Measurements from ENCODE around the gene ITPR1.

ITPR1 gene

DNA sequence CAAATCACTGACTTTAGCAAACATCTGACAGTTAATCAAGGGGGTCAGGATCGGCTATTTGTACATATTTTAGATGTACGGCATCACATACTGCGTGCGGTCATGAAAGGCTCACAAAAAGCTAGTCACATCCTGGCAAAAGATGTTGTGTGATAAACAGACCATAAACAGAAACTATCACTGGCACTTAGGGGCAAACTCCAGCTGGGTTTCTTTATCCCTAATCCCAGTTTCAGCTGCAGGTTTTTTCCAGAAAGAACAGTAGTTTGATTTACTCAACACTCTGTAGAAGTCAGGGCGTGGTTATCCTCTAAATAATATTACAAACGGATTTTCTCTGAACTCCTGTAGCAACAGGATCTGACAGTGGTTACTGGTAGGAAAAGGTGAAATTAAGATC lies 373.7 kb downstream of the ITPR1 start:
- DNase-seq, result no peak

DNA sequence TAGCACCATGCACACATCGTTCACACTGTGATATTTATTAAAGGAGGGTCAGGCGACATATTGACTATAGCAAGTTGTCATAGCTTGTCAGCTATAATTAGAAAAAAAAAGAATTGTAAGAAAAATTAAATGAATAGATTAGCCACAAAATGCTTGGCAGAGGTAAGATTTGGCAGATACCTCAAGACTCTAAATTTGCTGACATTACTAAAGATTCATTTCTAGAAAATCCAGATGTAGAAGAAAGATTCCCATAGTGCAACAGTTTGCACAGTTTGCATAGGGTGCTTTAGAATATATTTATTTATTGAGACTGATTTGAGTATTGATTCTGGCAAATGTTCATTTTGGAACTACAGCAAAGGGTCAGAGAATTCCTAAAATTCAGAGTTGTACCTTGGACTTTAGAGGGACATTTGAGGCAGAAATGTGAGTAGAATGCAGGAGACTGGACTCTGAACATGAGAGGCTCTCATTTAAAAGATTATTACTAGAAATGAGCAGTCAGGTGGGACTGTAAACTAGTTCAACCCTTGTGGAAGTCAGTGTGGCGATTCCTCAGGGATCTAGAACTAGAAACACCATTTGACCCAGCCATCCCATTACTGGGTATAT lies 384.1 kb downstream of the ITPR1 start:
- no peak for DNase-seq

DNA sequence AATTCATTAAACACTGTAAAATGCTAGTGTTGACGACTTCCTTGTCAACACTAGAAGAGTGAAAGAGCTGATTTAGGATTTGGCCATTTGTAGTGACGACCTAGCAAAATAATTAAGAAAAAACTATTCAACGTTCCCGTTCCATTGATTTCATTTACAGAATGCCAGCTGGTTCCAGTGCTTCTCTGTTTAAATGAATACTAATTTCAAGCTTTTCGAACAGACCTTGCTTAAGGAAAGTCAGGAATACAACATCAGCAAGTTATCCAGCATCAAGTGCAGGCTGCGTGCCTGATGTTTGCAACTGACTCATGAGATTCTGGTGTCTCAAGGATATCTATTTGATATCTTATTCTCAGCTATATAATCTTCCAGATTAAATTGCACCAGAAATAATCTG lies 387.7 kb downstream of the ITPR1 start:
- no peak for DNase-seq

DNA sequence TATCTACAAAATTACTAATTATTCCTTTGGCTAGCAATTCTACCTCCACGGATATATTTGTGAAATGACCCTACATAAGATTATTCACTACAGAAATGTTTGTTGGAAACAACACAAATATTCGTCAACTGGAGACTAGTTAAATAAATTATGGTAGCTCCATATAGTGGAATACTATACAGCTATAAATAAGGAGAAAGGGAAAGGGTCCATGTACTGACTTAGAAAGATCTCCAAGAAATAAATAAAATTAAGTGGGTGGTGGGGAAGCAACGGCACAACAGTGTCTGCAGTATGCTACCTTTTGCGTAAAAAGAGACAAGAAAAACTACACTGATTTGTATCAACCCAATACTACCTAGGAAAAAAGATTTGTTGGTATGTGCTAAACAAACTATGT lies 389.4 kb downstream of the ITPR1 start:
- no peak for DNase-seq

DNA sequence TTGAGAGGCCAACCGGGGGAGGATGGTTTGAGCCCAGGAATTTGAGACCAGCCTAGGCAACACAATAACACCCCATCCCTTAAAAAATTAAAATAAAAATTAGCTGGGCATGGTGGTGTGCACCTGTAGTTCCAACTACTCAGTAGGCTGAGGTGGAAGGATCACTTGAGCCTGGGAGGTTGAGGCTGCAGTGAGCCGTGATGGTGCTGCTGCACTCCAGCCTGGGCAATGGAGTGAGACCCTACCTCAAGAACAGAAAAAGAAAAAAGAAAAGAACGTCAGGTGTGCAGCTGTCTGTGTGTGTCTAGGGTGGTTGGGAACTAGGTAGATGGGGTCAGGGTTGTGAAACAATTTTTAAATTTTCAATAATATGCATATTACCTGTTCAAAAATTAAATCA lies 389.9 kb downstream of the ITPR1 start:
- DNase-seq, result no peak

DNA sequence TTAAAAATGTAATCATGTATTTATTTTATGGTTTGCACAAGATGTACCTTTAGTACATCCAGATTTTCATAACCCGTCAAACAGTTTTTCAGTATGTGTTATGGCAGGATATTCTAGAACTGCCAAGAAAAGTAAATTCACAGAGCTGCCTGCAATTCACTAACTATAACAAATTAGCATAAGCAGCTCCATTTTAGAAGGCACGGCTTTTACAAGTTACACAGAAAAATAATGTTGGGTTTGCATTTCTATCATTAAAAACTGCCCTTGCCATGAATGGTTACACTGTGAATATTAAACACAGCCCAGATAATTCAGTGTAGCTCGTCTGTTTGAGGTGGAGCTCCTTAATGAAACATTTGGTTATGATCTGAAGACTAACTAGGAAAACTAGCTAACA lies 391.7 kb downstream of the ITPR1 start:
- no peak for DNase-seq

DNA sequence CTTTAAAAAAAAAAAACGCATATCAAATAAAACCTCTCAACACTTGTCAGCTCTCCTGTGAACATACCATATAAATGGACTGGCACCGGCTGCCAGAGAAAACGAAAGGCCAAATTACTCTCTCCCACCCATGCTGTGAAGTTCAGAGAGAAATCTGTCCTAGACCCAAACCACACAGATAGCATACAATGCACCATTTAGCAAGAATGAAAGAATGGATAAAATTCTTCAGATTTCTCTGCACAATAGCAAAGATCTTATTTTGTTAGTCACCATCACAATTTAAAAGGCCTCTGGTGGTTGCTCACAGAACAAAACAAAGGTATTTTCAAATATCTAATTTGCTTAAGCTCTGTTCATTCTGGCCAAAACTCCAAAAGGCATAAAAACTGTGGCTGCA lies 392.2 kb downstream of the ITPR1 start:
- no peak for DNase-seq

DNA sequence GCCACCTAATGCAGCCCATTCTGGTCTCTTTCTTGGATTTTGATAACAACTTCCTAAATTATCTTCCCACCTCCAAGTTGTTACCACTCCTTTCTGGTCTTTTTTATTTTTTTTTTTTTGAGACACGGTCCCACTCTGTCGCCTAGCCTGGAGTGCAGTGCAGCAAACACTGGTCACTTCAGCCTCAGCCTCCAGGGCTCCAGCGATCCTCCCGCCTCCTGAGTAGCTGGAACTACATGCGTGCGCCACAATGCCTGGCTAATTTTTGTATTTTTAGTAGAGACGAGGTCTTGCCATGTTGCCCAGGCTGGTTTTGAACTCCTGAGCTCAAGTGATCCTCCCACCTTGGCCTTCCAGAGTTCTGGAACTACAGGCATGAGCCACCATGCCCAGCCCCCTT lies 393.3 kb downstream of the ITPR1 start:
- DNase-seq, result no peak

DNA sequence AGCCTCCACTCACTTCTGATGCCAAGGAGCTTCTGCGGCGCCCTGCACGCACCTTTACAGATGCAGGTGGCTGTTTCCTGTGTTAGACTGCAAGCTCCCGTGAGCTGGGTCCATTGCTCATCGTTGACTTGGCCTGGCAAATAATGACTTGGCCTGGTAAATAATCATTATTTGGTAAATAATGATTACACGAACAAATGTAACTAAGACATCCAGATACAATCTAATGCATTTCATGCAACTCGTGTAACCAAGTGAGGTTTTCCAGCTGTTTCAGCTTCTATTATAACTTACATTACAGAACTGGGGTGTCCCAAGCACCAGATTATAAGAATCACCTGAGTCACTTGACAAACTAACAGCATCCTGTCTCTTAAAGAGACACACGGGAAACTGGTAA lies 394.0 kb downstream of the ITPR1 start:
- DNase-seq, result no peak

DNA sequence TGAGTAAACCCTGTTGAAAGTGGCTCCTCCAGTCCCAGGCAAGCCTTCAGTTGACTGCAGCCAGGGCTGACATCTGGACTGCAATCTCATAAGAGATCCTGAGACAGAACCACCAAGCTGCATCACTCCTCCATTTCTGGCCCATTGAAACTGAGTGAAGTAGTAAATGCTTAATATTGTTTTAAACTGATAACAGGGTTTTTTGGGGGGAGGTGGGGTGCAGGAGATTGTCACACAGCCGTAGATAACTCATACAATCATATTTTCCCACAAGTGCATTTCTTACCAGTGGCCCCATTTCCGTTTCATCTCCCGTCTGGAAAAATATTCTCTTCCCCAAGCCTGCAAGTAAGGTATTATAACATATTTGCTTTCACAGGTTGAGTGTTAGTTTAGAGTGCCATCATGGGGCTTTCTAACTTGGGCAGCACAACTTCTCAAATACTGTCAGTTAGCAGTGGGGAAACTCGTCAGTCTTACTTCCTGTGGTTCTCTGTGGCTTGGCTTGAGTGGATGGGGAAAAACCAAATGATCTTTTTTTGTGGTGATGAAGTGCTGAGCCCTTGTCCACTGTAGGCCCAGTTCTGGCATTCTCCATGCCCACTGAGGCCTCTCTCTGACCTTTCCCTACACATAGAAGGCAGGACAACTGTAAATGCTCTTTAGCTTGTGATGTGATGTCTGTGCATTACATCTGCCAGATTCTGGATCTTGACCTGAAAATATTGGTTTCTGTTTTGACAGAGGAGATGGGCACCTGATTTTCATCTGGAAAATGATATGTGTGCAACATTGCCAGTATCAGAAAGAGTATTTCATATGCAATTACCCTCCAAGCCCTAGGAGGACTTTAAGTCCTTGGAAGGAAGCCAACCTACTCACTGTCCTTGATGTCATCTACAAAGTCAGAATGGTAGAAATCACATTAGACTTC lies 396.0 kb downstream of the ITPR1 start:
- no peak for DNase-seq

DNA sequence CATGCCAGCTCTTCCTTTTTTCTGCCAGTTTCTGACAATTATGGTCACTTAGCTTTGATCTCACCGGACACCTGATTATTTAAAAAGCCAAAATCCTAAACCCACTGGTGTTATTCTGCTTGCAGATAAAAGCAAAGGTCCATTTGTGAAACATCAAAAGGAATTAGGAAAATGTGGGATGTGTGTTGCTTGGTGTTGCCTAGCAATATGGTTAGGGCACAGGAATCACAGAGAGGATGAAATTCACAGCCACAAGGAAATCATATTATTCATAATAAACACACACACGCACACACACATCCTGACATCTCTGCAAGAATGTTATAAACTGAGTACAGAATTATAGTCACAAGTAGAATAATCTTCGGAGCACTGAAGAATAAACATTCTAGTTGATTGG lies 396.7 kb downstream of the ITPR1 start:
- no peak for DNase-seq

DNA sequence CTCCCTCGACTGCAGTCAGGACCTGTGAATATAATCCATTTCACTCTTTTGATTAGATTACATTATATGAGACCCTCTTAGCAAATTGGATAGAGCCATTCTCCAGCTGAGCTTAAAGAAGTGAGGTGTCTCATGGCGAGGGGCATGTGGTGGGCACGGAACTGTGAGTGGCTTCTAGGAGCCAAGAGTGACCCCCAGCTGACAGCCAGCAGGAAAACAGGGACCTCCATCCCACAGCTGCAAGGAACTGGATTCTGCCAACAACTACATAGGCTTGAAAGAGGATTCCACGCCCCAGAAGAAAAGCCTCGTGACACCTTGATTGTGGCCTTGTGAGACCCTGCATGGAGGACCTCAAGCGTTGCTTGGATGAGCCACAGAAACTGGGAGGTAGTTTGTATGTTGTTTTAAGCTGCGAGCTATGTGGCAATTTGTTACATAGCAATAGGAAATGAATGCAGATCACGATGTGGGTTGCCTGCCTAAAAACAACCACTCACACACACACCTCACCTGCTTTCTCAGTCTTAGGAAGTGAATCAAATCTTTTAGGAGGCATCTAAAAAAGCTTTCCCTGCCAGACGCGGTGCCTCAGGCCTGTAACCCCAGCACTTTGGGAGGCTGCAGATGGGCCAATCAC lies 401.9 kb downstream of the ITPR1 start:
- no peak for DNase-seq

DNA sequence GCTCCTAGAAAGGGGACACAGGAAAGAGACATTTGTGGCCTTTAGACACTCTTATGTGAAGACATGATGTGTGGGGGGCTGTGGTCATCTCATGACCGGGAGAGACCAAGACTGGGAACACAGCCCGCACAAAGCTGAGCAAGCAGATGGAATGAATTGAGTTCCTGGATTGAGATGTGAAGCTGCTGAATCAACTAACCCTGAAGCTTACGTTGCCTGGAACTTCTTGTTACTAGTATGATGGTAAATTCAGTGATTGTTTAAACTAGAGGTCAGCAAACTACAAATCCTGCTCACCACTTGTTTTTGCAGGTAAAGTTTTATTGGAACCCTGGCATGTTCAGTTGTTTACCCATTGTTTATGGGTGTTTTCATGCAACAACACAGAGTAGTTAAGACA lies 402.7 kb downstream of the ITPR1 start:
- no peak for DNase-seq
